HL-60 (cell line): Measurements from ENCODE around the gene HOXA11.

Experiments used
- CTCF ChIP-seq: IDR thresholded peaks from one replicate; pipeline ENCODE4 v1.5.1; 2011; ENCODE audit warnings: low read length, control low read depth, inconsistent platforms; ENCODE audit not compliant: insufficient read depth
- GABPA ChIP-seq: IDR thresholded peaks from 2 replicates; pipeline ENCODE4 v1.6.1; 2012; ENCODE audit warnings: low read depth
- POLR2AphosphoS5 ChIP-seq: IDR thresholded peaks from 2 replicates; pipeline ENCODE4 v1.6.1; 2012; ENCODE audit warnings: low read depth
- REST ChIP-seq: IDR thresholded peaks from 2 replicates; pipeline ENCODE4 v1.6.1; 2012; ENCODE audit warnings: low read depth; ENCODE audit not compliant: insufficient replicate concordance
- SPI1 ChIP-seq: IDR thresholded peaks from 2 replicates; pipeline ENCODE4 v1.6.1; 2012; ENCODE audit warnings: low read depth, mild to moderate bottlenecking, borderline replicate concordance

GRCh38 chr7:27157702-27158431, 27.2 kb downstream of the HOXA11 start:
- TF ChIP-seq CTCF (no peak), GABPA (no peak), SPI1 (no peak), REST (no peak), POLR2AphosphoS5 (no peak)
